ENCODE measurements around the gene SPAG16. TPM values are rescaled to one million over a fixed set of nuclear protein-coding genes. Genes with fewer than 3 reads are reported as not detected.

SPAG16 gene
- total RNA-seq, 1 donor from 2014 or later, result 16.7 TPM

DNA sequence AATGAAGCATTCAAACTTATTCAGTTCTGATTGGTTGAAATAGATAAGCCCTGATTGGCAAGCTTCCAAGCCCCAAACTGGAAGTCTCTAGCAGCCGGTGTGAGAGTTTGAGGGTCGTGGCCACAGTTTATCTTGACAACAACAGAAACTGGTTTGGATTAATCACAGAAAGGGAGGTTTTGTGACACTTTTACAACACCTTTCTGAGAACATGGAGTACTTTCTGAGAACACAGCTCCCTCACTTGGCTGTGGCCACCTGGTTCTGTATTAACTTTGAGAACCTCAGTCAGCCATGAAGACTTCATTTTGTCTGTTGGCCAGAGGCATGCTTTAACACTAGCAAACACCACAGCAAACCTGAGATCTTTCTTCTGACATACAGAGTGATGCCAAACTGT, 845.9 kb downstream of the SPAG16 start:
- Histone ChIP-seq H3K79me2 (ENCODE audit: insufficient read depth, low read length) (no peaks in the 10 kb centered on the region), H3K4me2 (ENCODE audit: low read length) (no peak overlapping the region), H3K9ac (ENCODE audit: low read length) (no peak overlapping the region), H2AFZ (ENCODE audit: low read depth, low read length) (no peak overlapping the region), H3K36me3 (ENCODE audit: insufficient read depth, low read length) (no peaks in the 10 kb centered on the region), H3K9me3 (ENCODE audit: insufficient read depth, low read depth, low read length) (no peaks in the 10 kb centered on the region), H3K4me1 (ENCODE audit: insufficient read depth, low read length) (no peaks in the 10 kb centered on the region), H4K20me1 (ENCODE audit: insufficient read depth, low read length) (no peaks in the 10 kb centered on the region), H3K4me3 (ENCODE audit: insufficient read depth, low read depth, low read length) (no peak overlapping the region), H3K27me3 (ENCODE audit: insufficient read depth, low read length) (no peaks in the 10 kb centered on the region), H3K27ac (ENCODE audit: low read depth, low read length) (no peak overlapping the region)
- H3K27me3 Mint-ChIP-seq (ENCODE audit: low read depth, unreplicated experiment), result no peaks in the 10 kb centered on the region
- H3K27ac Mint-ChIP-seq (ENCODE audit: unreplicated experiment), result no peak overlapping the region
- no peak overlapping the region for H3K4me3 Mint-ChIP-seq (ENCODE audit: unreplicated experiment)
- no peaks in the 10 kb centered on the region for H3K36me3 Mint-ChIP-seq (ENCODE audit: low read depth, unreplicated experiment)
- no peak for DNase-seq (ENCODE audit: low read depth)
- TF ChIP-seq, protein P1, sequence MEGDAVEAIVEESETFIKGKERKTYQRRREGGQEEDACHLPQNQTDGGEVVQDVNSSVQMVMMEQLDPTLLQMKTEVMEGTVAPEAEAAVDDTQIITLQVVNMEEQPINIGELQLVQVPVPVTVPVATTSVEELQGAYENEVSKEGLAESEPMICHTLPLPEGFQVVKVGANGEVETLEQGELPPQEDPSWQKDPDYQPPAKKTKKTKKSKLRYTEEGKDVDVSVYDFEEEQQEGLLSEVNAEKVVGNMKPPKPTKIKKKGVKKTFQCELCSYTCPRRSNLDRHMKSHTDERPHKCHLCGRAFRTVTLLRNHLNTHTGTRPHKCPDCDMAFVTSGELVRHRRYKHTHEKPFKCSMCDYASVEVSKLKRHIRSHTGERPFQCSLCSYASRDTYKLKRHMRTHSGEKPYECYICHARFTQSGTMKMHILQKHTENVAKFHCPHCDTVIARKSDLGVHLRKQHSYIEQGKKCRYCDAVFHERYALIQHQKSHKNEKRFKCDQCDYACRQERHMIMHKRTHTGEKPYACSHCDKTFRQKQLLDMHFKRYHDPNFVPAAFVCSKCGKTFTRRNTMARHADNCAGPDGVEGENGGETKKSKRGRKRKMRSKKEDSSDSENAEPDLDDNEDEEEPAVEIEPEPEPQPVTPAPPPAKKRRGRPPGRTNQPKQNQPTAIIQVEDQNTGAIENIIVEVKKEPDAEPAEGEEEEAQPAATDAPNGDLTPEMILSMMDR (IDR thresholded peaks at IDR 0.05; ENCODE audit: insufficient read depth, low read depth, low read length), result no peak
- no peak for TF ChIP-seq EZH2 (IDR thresholded peaks at IDR 0.05; ENCODE audit: insufficient read depth, low read length)
- H3K9me3 Mint-ChIP-seq (ENCODE audit: unreplicated experiment), result no peaks in the 10 kb centered on the region
- peaks cover 10% of the 10 kb centered on the region for H3K4me1 Mint-ChIP-seq (ENCODE audit: low read depth, unreplicated experiment)
- no peak for FAIRE-seq

DNA sequence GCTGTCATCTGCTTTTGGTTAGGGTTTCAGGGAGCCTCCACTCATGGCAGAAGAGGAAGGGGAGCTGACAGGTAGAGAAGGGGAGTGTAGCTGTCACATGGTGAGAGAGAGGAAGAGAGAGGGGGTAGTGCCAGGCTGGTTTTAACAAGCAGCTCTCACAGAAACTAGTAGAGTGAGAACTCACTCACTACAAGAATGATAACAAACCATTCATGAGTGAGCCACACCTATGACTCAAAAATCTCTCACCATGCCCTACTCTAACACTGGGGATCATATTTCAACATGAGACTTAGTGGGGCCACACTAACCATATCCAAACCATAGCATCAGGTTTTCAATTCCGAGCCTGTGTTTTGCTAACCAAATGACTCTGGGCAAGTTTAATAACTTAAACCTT, 851.7 kb downstream of the SPAG16 start:
- H3K9me3 ChIP-seq (ENCODE audit: insufficient read depth, low read depth, low read length), result no peaks in the 10 kb centered on the region
- H3K4me1 ChIP-seq (ENCODE audit: insufficient read depth, low read length), result no peaks in the 10 kb centered on the region
- H3K36me3 ChIP-seq (ENCODE audit: insufficient read depth, low read length), result no peaks in the 10 kb centered on the region
- H3K4me3 ChIP-seq (ENCODE audit: insufficient read depth, low read depth, low read length), result no peak overlapping the region
- H3K4me2 ChIP-seq (ENCODE audit: low read length), result no peak overlapping the region
- no peaks in the 10 kb centered on the region for H3K4me1 Mint-ChIP-seq (ENCODE audit: low read depth, unreplicated experiment)
- no peaks in the 10 kb centered on the region for H3K27me3 ChIP-seq (ENCODE audit: insufficient read depth, low read length)
- H4K20me1 ChIP-seq (ENCODE audit: insufficient read depth, low read length), result no peaks in the 10 kb centered on the region
- TF ChIP-seq, protein P1 (IDR thresholded peaks at IDR 0.05; ENCODE audit: insufficient read depth, low read depth, low read length), result no peak
- no peak for TF ChIP-seq EZH2 (IDR thresholded peaks at IDR 0.05; ENCODE audit: insufficient read depth, low read length)
- H3K27ac ChIP-seq (ENCODE audit: low read depth, low read length), result no peak overlapping the region
- H3K79me2 ChIP-seq (ENCODE audit: insufficient read depth, low read length), result no peaks in the 10 kb centered on the region
- no peak overlapping the region for H3K9ac ChIP-seq (ENCODE audit: low read length)
- DNase-seq (ENCODE audit: low read depth) (peak; percentile 6), FAIRE-seq (no peak)
- H3K27ac Mint-ChIP-seq (ENCODE audit: unreplicated experiment), result no peak overlapping the region
- H2AFZ ChIP-seq (ENCODE audit: low read depth, low read length), result no peak overlapping the region
- H3K27me3 Mint-ChIP-seq (ENCODE audit: low read depth, unreplicated experiment), result no peaks in the 10 kb centered on the region
- H3K4me3 Mint-ChIP-seq (ENCODE audit: unreplicated experiment), result no peak overlapping the region
- no peaks in the 10 kb centered on the region for H3K9me3 Mint-ChIP-seq (ENCODE audit: unreplicated experiment)
- H3K36me3 Mint-ChIP-seq (ENCODE audit: low read depth, unreplicated experiment), result no peaks in the 10 kb centered on the region

DNA sequence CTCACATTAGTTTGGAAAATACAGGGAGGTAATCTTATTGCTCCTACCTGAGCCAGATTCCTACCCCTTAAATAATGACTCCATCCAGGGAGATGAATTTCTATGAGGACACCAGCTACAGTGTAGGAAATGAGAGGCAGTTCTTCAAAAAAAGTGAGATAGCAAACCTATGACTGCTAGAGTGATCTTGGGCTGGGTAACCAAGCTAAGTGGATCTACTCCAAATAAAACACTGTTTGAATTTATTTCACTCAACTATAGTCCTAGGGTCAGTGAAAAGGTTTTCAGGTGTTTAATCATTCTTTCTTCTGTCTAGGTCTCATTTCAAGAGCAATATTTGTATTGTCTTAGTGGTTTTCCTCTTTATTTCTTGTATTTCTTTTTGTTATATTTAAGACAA, 854.5 kb downstream of the SPAG16 start:
- Mint-ChIP-seq H3K27ac (ENCODE audit: unreplicated experiment) (no peak overlapping the region), H3K9me3 (ENCODE audit: unreplicated experiment) (no peaks in the 10 kb centered on the region), H3K36me3 (ENCODE audit: low read depth, unreplicated experiment) (no peaks in the 10 kb centered on the region), H3K4me1 (ENCODE audit: low read depth, unreplicated experiment) (no peaks in the 10 kb centered on the region), H3K27me3 (ENCODE audit: low read depth, unreplicated experiment) (no peaks in the 10 kb centered on the region), H3K4me3 (ENCODE audit: unreplicated experiment) (no peak overlapping the region)
- FAIRE-seq (peak; percentile 54), DNase-seq (ENCODE audit: low read depth) (peak; percentile 12)
- H3K4me3 ChIP-seq (ENCODE audit: insufficient read depth, low read depth, low read length), result no peak overlapping the region
- TF ChIP-seq EZH2 (IDR thresholded peaks at IDR 0.05; ENCODE audit: insufficient read depth, low read length), result no peak
- TF ChIP-seq, protein P1 (IDR thresholded peaks at IDR 0.05; ENCODE audit: insufficient read depth, low read depth, low read length), result no peak
- H3K27ac ChIP-seq (ENCODE audit: low read depth, low read length), result no peak overlapping the region
- H3K4me2 ChIP-seq (ENCODE audit: low read length), result no peak overlapping the region
- no peaks in the 10 kb centered on the region for H3K79me2 ChIP-seq (ENCODE audit: insufficient read depth, low read length)
- no peak overlapping the region for H2AFZ ChIP-seq (ENCODE audit: low read depth, low read length)
- no peaks in the 10 kb centered on the region for H3K36me3 ChIP-seq (ENCODE audit: insufficient read depth, low read length)
- no peaks in the 10 kb centered on the region for H3K4me1 ChIP-seq (ENCODE audit: insufficient read depth, low read length)
- H3K9me3 ChIP-seq (ENCODE audit: insufficient read depth, low read depth, low read length), result no peaks in the 10 kb centered on the region
- H4K20me1 ChIP-seq (ENCODE audit: insufficient read depth, low read length), result no peaks in the 10 kb centered on the region
- no peak overlapping the region for H3K9ac ChIP-seq (ENCODE audit: low read length)
- no peaks in the 10 kb centered on the region for H3K27me3 ChIP-seq (ENCODE audit: insufficient read depth, low read length)

Data from astrocyte (in vitro differentiated cells and primary cell).